ENCODE data around the gene CENPS. TPM values are rescaled to one million over a fixed set of nuclear protein-coding genes. Genes with fewer than 3 reads are reported as not detected.

CENPS gene
- total and polyA plus RNA-seq, 2 of the 8 experiments (the other 6 are each of a cell fraction or from before 2014, with no cell fraction given): 7.8 to 20.3 TPM

DNA sequence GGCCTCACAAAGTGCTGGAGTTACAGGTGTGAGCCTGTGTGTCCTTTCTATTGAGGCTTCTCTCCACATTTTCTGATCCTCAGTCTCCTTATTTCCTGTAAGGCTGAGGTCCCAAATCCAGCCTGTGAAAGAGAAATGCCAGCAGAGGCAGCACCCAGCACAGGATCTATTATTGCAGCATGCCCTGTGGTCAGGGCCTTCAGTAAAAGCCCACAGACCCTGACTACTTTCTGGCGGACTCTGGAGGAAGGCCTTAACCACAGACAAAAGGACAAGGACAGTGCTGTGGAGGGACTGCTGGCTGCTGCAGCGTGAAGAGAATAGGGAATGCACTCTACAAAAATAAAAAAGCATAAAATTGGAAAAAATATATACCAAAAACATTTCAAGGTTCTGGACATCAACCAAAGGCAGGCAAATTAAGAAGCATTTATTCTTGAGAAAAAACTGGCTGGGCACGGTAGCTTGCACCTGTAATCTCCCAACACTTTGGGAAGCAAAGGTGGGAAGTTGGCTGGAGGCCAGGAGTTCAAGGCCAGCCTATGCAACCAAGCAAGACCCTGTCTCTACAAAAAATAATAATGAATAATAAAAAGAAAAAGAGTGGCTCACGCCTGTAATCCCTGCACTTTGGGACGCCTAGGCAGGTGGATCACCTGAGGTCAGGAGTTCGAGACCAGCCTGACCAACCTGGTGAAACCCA is 40.8 kb upstream of the CENPS start:
- Histone ChIP-seq H4K20me1 (replicated peaks in 1 of 2; ENCODE audit: control insufficient read depth in 1 of 2, insufficient read depth in 2 of 2, low read length in 2 of 2) (no peaks in the 10 kb centered on the region), H4K91ac (replicated peaks; ENCODE audit: insufficient read length, low read length) (no peak overlapping the region), H3K23ac (ENCODE audit: insufficient read length) (no peak overlapping the region), H3K14ac (ENCODE audit: insufficient read length) (no peak overlapping the region), H3K27ac (ENCODE audit: low read depth, low read length) (no peak overlapping the region), H3K56ac (replicated peaks; ENCODE audit: insufficient read length, low read depth, low read length) (no peak overlapping the region), H3K23me2 (ENCODE audit: low read depth, low read length) (no peaks in the 10 kb centered on the region), H3K9ac (replicated peaks in 1 of 4; ENCODE audit: extremely low read depth in 1 of 4, low read depth in 3 of 4, low read length in 3 of 4) (no peak overlapping the region), H3K4me2 (ENCODE audit: insufficient read depth in 1 of 2, low read depth in 2 of 2, low read length in 2 of 2) (no peak overlapping the region), H3K79me2 (ENCODE audit: control insufficient read depth in 1 of 2, insufficient read depth in 2 of 2, low read length in 2 of 2) (no peaks in the 10 kb centered on the region), H4K8ac (ENCODE audit: extremely low read depth, insufficient read depth, low read length) (no peak overlapping the region), H3K9me3 (ENCODE audit: insufficient read depth in 2 of 2, low read depth in 1 of 2, low read length in 1 of 2) (no peaks in the 10 kb centered on the region; a peak in 1 of 4 replicates), H3K4ac (replicated peaks; ENCODE audit: insufficient read length, low read depth, low read length) (no peak overlapping the region), H2BK20ac (ENCODE audit: low read length) (no peak overlapping the region), H3K36me3 (ENCODE audit: control insufficient read depth in 2 of 4, insufficient read depth in 4 of 4, low read length in 3 of 4) (peaks cover 0 to 4% (median 0%) of the 10 kb centered on the region in 4 experiments; a peak in 1 of 8 replicates), H3K18ac (ENCODE audit: extremely low read depth, low read length) (no peak overlapping the region), H3K4me3 (ENCODE audit: extremely low read depth in 1 of 4, insufficient read depth in 2 of 4, low read depth in 3 of 4, low read length in 4 of 4) (no peak overlapping the region), H3K79me1 (ENCODE audit: low read depth, low read length) (no peaks in the 10 kb centered on the region; the same call in 1 of the 2 replicates), H2BK5ac (ENCODE audit: low read depth, low read length) (no peak overlapping the region), H2BK12ac (ENCODE audit: low read depth, low read length) (no peak overlapping the region), H2AFZ (ENCODE audit: low read length) (no peak overlapping the region), H2BK15ac (ENCODE audit: low read length) (no peak overlapping the region), H2BK120ac (replicated peaks; ENCODE audit: low read depth, low read length) (no peak overlapping the region), H3K27me3 (replicated peaks in 1 of 4; ENCODE audit: control insufficient read depth in 3 of 4, extremely low read depth in 1 of 4, insufficient read depth in 3 of 4, low read length in 3 of 4) (no peaks in the 10 kb centered on the region), H3K4me1 (replicated peaks in 1 of 4; ENCODE audit: control insufficient read depth in 3 of 4, insufficient read depth in 4 of 4, low read length in 3 of 4) (peaks cover 0 to 5% (median 0%) of the 10 kb centered on the region in 4 experiments; a peak in 3 of 7 replicates), H2AK5ac (ENCODE audit: low read depth, low read length) (no peak overlapping the region), H4K5ac (ENCODE audit: insufficient read length, low read depth, low read length) (no peak overlapping the region)
- DNase-seq (ENCODE audit: low read depth in 1 of 2, low spot score in 2 of 2) (no peak), FAIRE-seq (no peak)
- ChIA-PET CTCF (ENCODE audit: partially characterized antibody) (interaction anchor here (1.6 to 1.7 kb wide), 2 partner anchors 10 to 20 kb away, joined by 3 to 11 read pairs; partner anchors contain the start of gene PGD), POLR2A (ENCODE audit: partially characterized antibody) (interaction anchor here (2.7 to 8.2 kb wide), 2 partner anchors 9 to 12 kb away, joined by 10 to 72 read pairs; partner anchors contain the start of gene PGD)
- WGBS, 2 experiments (ENCODE audit: extremely low coverage in 1 of 2, insufficient coverage in 1 of 2, insufficient read length in 1 of 2, insufficient replicate concordance in 2 of 2, low coverage in 1 of 2, low lambda C conversion rate in 2 of 2, missing lambda C conversion rate in 1 of 2): 92% methylated on average over 6 of the region's 6 CpGs; no CpG with 5 or more reads in 1 of the 2 experiments
- TF ChIP-seq SIN3A (conservative IDR thresholded peaks at IDR 0.05 in 1 of 2, IDR thresholded peaks at IDR 0.05 in 1 of 2; ENCODE audit: low read depth in 1 of 2, low read length in 2 of 2) (no peak), CTBP2 (IDR thresholded peaks at IDR 0.05; ENCODE audit: borderline replicate concordance, insufficient read depth, insufficient read length, low read length) (no peak), EZH2 (IDR thresholded peaks at IDR 0.05; ENCODE audit: low read depth, low read length, severe bottlenecking) (no peak), CHD1 (IDR thresholded peaks at IDR 0.05; ENCODE audit: low read depth, low read length) (no peak), JUND (IDR thresholded peaks at IDR 0.05; ENCODE audit: low read length) (no peak), TAF1 (IDR thresholded peaks at IDR 0.05; ENCODE audit: low read depth, low read length) (no peak), RBBP5 (IDR thresholded peaks at IDR 0.05; ENCODE audit: borderline replicate concordance, low read depth, low read length) (no peak)

Data from H1 (cell line).